Gastroesophageal sphincter (tissue), 4 donors: ENCODE data around the gene CCDC74A. TPM values are rescaled to one million over a fixed set of nuclear protein-coding genes. Genes with fewer than 3 reads are reported as not detected.
"Not testable (repeated sequence)": the region's sequence is repeated elsewhere in the genome, so short reads cannot be mapped to it uniquely, and the experiment has no call there.

Experiments
- ATAC-seq: fragments of 150-250 bp; one replicate; pipeline ENCODE4 v1.9.1; 2016; ENCODE audit warnings: mild to moderate bottlenecking, moderate library complexity
- H3K27ac ChIP-seq, 4 donors: fragments of 200-600 bp; sonication (generic) in 3 of 4; 1 replicate in 3 of 4; 2 replicates in 1 of 4; pipeline ENCODE4 v1.5.1; 2016 to 2019
- H3K27me3 ChIP-seq: fragments of 200-600 bp; sonication (generic); one replicate; pipeline ENCODE4 v1.5.1; 2019
- H3K36me3 ChIP-seq, 2 donors: fragments of 200-600 bp; sonication (generic); one replicate each; pipeline ENCODE4 v1.5.1; 2019; ENCODE audit warnings: control low read depth in 1 of 2
- H3K4me1 ChIP-seq, 3 donors: fragments of 200-600 bp; sonication (generic); 1 replicate in 2 of 3; 2 replicates in 1 of 3; pipeline ENCODE4 v1.5.1; 2016 to 2019; ENCODE audit warnings: control low read depth in 2 of 3
- H3K4me3 ChIP-seq, 2 donors: fragments of 200-600 bp; sonication (generic); one replicate each; pipeline ENCODE4 v1.5.1; 2019; ENCODE audit warnings: mild to moderate bottlenecking in 1 of 2, moderate library complexity in 1 of 2
- H3K9me3 ChIP-seq, 3 donors: fragments of 200-600 bp; sonication (generic); one replicate each; pipeline ENCODE4 v1.5.1; 2017 to 2019; ENCODE audit warnings: control low read depth in 2 of 3
- CTCF ChIP-seq, 4 experiments: fragments of 200-600 bp in 2 of 4; fragments of 450-650 bp in 2 of 4; sonication (generic) in 1 of 4; IDR thresholded peaks; one replicate each; pipeline ENCODE4 v1.5.1; 2017 to 2019; ENCODE audit warnings: antibody characterized with exemption in 4 of 4, mild to moderate bottlenecking in 2 of 4, moderate library complexity in 2 of 4
- EP300 ChIP-seq: sonication (generic); formaldehyde crosslinking; IDR thresholded peaks from one replicate; pipeline ENCODE4 v1.6.1; 2017; ENCODE audit warnings: antibody characterized with exemption, mild to moderate bottlenecking
- POLR2A ChIP-seq, 2 donors: fragments of 450-650 bp; IDR thresholded peaks; one replicate each; pipeline ENCODE4 v1.6.1; 2017; ENCODE audit warnings: antibody characterized with exemption in 2 of 2, mild to moderate bottlenecking in 2 of 2, moderate library complexity in 1 of 2
- POLR2AphosphoS5 ChIP-seq: sonication (generic); formaldehyde crosslinking; IDR thresholded peaks from one replicate; pipeline ENCODE4 v1.6.1; 2017; ENCODE audit warnings: antibody characterized with exemption
- WGBS, 2 donors: methylation state at CpG; one replicate each; pipeline ENCODE4 v1.1.5; 2018; ENCODE audit warnings: low coverage in 1 of 2; 5-methylcytosine and 5-hydroxymethylcytosine counted together
- total RNA-seq, 4 donors: library from RNA; depleted of rRNA; stranded (reverse); fragments of >200 nt; gene quantifications; one replicate each; pipeline ENCODE4 v1.1.0, GENCODE V29; 2016

The CCDC74A gene
- total RNA-seq, 4 donors from 2014 or later: 4.4 to 10.5 (median 8.2) TPM

DNA sequence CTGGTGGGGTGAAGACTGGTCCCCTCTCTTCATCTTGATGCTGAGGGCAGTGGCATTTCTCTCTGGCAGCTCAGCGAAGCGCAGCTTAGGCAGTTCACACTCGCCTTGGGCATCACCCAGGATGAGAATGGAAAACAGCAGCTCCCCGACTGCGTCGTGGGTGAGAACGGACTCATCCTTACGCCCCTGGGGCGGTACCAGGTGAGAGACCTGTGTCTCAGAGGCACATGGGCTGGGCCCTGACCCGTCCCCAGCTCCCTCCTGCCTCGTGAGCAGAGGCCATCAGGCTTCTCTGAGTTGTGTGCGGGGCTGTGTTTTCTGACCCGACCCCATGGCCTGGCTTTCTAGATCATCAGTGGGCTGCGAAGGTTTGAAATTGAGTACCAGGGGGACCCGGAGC is 8.2 kb upstream of the CCDC74A start:
- no peak overlapping the region for H3K4me3 ChIP-seq
- TF ChIP-seq CTCF (IDR thresholded peaks at IDR 0.05) (no peak), POLR2AphosphoS5 (no peak), EP300 (no peak), POLR2A (IDR thresholded peaks at IDR 0.05) (no peak)
- ATAC-seq: no peak
- peaks cover 0 to 68% of the 10 kb centered on the region in 2 donors for H3K36me3 ChIP-seq
- H3K9me3 ChIP-seq: no peaks in the 10 kb centered on the region
- H3K27ac ChIP-seq: no peak overlapping the region
- H3K27me3 ChIP-seq: no peaks in the 10 kb centered on the region
- no peaks in the 10 kb centered on the region for H3K4me1 ChIP-seq
- WGBS, 2 donors: no CpG with 5 or more reads among the region's 15 CpGs

- 100% methylated on average over 1 of the region's 24 CpGs; no CpG with 5 or more reads in 1 of the 2 donors for WGBS, 2 donors
- H3K4me1 ChIP-seq, H3K27me3 ChIP-seq, H3K9me3 ChIP-seq, ATAC-seq, H3K4me3 ChIP-seq, H3K27ac ChIP-seq: not testable (repeated sequence)
- H3K36me3 ChIP-seq: peaks cover 0 to 63% of the 10 kb centered on the region in 2 donors
Observed at GRCh38 chr2:131519871-131520470, 7.7 kb upstream of the CCDC74A start.

DNA sequence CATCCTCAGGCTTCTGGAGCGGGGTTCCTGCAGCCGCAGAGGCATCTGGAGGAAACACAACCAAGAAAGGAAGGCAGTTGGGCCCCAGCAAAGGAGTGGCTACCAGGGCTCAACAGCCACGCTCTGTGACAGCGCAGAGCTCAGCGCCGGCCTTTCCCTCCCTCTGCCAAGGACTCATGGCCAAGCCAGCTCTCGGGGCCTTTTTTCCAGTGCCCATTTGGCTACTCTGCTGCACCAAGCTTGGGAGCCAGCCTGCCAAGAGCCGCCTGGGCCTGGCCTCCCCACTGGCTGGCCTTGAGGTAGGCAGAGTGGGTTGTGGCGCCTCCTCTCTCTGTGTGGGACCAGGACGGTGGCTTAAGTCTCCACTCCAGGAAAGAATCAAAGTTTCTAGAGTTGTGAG is 7.2 kb upstream of the CCDC74A start:
- WGBS, 2 donors: 90% methylated on average over 2 of the region's 10 CpGs; no CpG with 5 or more reads in 1 of the 2 donors
- H3K9me3 ChIP-seq: no peaks in the 10 kb centered on the region
- H3K4me3 ChIP-seq: no peak overlapping the region
- H3K27me3 ChIP-seq: no peaks in the 10 kb centered on the region
- TF ChIP-seq EP300 (no peak), CTCF (IDR thresholded peaks at IDR 0.05) (no peak), POLR2A (IDR thresholded peaks at IDR 0.05) (no peak), POLR2AphosphoS5 (no peak)
- no peak for ATAC-seq
- H3K4me1 ChIP-seq: no peaks in the 10 kb centered on the region
- peaks cover 0 to 58% of the 10 kb centered on the region in 2 donors for H3K36me3 ChIP-seq
- H3K27ac ChIP-seq: no peak overlapping the region

DNA sequence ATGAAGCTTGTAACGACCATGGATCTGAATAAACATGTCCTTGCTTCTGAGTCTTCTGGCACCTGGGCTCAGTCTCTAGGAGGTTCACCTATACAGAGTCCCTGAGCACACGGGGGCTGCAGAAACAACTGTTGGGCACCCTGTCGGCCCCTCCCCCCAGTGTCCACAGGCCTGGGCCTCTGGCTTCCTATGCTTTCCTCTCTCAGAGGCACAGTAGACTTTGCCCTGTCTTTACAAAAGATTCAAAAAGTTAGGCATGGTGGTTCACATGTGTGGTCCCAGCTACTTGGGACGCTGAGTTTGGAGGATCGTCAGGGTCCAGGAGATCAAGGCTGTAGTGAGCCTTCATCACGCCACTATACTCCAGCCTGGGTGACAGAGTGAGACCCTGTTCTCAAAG is 6.2 kb upstream of the CCDC74A start:
- not testable (repeated sequence) for H3K9me3 ChIP-seq, H3K27me3 ChIP-seq, H3K27ac ChIP-seq, H3K4me3 ChIP-seq, ATAC-seq, H3K4me1 ChIP-seq
- H3K36me3 ChIP-seq: peaks cover 0 to 52% of the 10 kb centered on the region in 2 donors
- WGBS, 2 donors: 64 to 90% methylated on average over 2 to 3 of the region's 6 CpGs

DNA sequence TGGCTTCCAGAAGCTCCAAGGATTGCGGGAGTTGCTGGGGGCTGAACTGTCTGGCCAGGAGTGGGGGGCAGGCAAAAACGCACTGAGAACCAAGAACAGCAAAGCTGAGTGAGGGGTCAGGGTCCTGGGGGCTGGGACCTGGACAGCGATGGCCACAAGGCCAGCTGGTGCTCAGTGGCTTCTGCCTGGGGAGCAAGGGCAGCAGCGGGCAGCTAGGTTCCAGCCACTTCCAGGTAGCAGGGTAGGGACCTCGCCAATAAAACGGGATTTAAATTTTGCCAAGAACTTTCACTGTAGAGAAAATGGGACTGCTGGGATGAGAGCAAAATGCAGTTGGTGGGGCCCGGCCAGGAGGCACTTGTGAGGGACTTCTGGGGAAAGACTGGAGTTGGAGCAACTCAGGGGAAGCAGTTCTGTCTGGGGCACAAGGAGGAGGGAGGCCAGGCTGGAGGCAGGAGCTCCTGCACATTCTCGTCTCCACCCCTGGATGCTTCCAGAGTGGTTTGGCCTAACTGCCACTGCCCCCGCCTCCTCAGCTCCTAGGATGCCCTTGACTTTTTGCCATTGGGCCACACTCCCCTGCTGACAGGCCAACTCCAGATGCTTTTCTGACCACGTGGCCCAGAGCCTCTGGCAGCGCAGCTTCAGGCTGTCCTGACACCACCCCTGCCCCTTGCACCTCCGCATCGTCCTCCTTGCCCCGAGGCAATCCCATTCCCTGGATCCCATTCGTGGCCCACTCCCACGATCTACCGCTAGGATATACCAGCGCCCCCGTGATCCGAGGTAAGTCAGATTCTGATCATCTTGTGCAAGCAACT is 5.5 kb upstream of the CCDC74A start:
- TF ChIP-seq CTCF (IDR thresholded peaks at IDR 0.05) (no peak), POLR2A (IDR thresholded peaks at IDR 0.05) (no peak), POLR2AphosphoS5 (no peak), EP300 (no peak)
- 75 to 86% methylated on average over 1 to 6 of the region's 20 CpGs for WGBS, 2 donors
- no peak for ATAC-seq
- H3K27me3 ChIP-seq: no peaks in the 10 kb centered on the region
- H3K4me3 ChIP-seq: no peak overlapping the region
- H3K4me1 ChIP-seq: peaks cover 0 to under 1% (median 0%) of the 10 kb centered on the region in 3 donors
- peaks cover 0 to 45% of the 10 kb centered on the region in 2 donors for H3K36me3 ChIP-seq
- H3K27ac ChIP-seq: no peak overlapping the region
- H3K9me3 ChIP-seq: no peaks in the 10 kb centered on the region

- H3K27me3 ChIP-seq, ATAC-seq, H3K9me3 ChIP-seq, H3K27ac ChIP-seq, H3K4me3 ChIP-seq: not testable (repeated sequence)
- Histone ChIP-seq H3K36me3 (peaks cover 0 to 14% of the 10 kb centered on the region in 2 donors), H3K4me1 (peaks cover 0 to 18% (median 0%) of the 10 kb centered on the region in 3 donors)
- WGBS, 2 donors: 79% methylated on average over 2 of the region's 2 CpGs; no CpG with 5 or more reads in 1 of the 2 donors
Observed at GRCh38 chr2:131525256-131525655, 2.4 kb upstream of the CCDC74A start.

DNA sequence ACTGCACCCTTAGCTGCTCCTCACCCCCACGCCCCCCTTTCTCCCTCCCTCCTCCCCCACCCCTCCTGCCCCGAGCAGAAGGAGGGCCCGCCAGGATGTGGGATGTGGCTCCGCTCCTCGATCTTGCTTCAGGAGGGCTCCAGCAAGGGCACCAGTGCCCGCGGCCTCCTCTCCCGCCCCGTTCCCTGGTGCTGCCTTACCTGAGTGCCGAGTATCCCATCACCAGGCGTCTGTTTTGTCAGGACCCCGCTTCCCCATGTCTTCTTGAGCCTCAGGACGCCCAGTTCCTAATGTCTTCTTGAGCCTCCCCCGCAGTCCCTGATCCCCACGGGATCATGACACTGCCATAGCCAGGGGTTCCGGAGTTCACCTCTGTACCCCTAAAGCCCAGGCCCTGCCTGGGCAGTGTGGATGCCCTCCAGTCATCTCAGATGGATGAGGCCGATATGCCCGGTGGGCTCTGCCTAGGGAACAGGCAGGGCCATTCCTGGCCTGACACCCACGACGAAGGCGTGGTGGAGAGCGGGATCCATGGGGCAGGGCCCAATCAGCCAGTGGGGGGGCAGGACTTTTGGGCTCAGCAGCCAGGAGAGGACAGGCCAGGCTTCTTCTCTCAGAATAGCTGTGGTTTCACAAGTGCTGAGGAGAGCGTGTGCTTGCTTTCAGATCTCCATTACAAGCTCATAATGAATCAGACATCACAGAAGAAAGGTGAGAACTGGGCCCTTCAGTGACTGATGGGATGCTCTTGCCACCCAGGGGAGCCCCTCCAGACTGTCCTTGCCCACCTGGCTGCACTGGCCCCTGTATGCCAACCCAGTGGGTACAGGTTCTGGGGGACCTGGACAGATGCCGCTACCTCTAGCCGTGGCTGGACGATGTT is 1.5 kb downstream of the CCDC74A start:
- not testable (repeated sequence) for ATAC-seq, H3K9me3 ChIP-seq, H3K27ac ChIP-seq, H3K27me3 ChIP-seq, H3K36me3 ChIP-seq
- WGBS, 2 donors: 100% methylated on average over 2 of the region's 26 CpGs; no CpG with 5 or more reads in 1 of the 2 donors
- peaks cover 0 to 18% (median 0%) of the 10 kb centered on the region in 3 donors for H3K4me1 ChIP-seq
- peak overlapping the region; percentile 42 to 49 for H3K4me3 ChIP-seq

DNA sequence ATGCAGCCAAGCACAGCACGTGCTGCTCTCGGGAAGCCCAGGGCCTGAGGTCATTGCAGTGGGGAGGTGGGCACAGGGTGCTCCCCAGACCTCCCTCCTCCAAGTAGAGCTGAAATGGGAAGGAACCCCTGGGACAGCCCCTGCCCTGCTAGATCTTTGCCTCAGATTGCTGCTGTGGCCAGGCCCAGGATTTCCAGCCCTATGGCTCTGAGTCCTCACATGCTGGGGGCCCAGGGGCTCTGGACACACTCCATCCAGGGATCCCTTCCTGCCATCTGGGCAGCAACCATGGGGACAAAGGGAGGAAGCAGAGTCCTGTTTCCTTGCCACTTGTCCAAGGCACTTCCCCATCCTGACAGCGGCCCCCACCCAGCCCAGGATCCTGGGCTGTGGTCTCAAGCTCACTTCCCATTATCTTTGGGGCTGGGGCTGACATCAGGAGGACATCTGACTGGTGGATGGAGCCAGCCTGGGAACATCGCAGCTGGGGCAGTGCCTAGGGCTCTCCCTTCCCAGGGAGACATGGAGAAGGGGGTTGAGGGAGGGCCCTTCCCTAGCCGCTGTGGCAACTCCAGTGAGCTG is 2.3 kb downstream of the CCDC74A start:
- H3K9me3 ChIP-seq, H3K27ac ChIP-seq, ATAC-seq, H3K4me3 ChIP-seq, H3K27me3 ChIP-seq, H3K36me3 ChIP-seq: not testable (repeated sequence)
- WGBS, 2 donors: no CpG with 5 or more reads among the region's 5 CpGs
- H3K4me1 ChIP-seq: peaks cover 0 to 18% (median 0%) of the 10 kb centered on the region in 3 donors
